Hepatocyte (in vitro differentiated cells): ENCODE results near the gene TTC32.

Source experiments
- EZH2 ChIP-seq: fragments of 200-600 bp; sonication (generic); IDR thresholded peaks from 2 replicates; pipeline ENCODE4 v1.6.1; 2016; ENCODE audit warnings: antibody characterized with exemption, mild to moderate bottlenecking, borderline replicate concordance
- EZH2phosphoT487 ChIP-seq: fragments of 200-600 bp; sonication (generic); IDR thresholded peaks from one replicate; pipeline ENCODE4 v1.6.1; 2018; ENCODE audit warnings: antibody characterized with exemption, mild to moderate bottlenecking, low read depth, moderate library complexity; ENCODE audit not compliant: unreplicated experiment, severe bottlenecking
- TF ChIP-seq, protein P1 (sequence below): fragments of 200-600 bp; sonication (generic); IDR thresholded peaks from 2 replicates; pipeline ENCODE4 v1.5.1; 2016; ENCODE audit warnings: antibody characterized with exemption, mild to moderate bottlenecking; ENCODE audit not compliant: poor library complexity

DNA sequence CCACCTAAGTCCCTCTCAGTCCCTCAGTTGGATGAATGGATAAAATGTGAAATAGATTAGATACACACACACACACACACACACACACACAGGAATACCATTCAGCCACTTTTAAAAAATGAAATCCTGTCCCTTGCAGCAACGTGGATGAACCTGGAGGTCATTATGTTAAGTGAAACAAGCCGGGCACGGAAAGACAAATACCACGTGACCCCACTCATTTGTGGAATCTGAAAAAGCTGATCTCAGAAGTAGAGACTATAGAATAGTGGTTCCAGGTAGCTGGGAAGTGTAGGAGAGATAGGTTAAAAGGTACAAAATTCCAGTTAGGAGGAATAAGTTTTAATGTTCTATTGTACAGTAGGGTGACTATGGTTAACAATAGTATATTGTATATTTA lies 31.0 kb downstream of the TTC32 start:
- TF ChIP-seq, protein P1, sequence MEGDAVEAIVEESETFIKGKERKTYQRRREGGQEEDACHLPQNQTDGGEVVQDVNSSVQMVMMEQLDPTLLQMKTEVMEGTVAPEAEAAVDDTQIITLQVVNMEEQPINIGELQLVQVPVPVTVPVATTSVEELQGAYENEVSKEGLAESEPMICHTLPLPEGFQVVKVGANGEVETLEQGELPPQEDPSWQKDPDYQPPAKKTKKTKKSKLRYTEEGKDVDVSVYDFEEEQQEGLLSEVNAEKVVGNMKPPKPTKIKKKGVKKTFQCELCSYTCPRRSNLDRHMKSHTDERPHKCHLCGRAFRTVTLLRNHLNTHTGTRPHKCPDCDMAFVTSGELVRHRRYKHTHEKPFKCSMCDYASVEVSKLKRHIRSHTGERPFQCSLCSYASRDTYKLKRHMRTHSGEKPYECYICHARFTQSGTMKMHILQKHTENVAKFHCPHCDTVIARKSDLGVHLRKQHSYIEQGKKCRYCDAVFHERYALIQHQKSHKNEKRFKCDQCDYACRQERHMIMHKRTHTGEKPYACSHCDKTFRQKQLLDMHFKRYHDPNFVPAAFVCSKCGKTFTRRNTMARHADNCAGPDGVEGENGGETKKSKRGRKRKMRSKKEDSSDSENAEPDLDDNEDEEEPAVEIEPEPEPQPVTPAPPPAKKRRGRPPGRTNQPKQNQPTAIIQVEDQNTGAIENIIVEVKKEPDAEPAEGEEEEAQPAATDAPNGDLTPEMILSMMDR: no peak
- no peak for TF ChIP-seq EZH2phosphoT487
- TF ChIP-seq EZH2: no peak
